ENCODE measurements around the gene RNASE4.

DNA sequence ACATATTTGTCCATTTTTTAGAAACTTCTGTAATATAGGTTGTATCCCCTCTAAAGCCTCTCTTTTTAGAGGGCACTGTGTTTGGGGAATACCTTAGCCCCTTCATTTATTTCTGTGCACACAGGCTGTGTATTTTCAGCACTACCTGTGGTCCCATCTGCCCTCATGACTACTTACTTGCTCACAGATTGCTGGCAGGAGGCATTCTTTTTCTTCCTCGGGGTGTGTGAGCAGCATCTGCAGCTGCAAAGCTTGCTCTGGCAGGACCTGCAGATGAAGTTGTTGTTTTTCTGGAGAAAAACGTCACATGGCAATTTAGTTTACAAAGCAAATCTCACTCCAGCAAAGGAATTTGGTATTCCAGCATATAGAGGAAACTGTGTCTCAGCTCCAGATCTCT, 28.5 kb downstream of the RNASE4 start:
- TF ChIP-seq, protein P1, sequence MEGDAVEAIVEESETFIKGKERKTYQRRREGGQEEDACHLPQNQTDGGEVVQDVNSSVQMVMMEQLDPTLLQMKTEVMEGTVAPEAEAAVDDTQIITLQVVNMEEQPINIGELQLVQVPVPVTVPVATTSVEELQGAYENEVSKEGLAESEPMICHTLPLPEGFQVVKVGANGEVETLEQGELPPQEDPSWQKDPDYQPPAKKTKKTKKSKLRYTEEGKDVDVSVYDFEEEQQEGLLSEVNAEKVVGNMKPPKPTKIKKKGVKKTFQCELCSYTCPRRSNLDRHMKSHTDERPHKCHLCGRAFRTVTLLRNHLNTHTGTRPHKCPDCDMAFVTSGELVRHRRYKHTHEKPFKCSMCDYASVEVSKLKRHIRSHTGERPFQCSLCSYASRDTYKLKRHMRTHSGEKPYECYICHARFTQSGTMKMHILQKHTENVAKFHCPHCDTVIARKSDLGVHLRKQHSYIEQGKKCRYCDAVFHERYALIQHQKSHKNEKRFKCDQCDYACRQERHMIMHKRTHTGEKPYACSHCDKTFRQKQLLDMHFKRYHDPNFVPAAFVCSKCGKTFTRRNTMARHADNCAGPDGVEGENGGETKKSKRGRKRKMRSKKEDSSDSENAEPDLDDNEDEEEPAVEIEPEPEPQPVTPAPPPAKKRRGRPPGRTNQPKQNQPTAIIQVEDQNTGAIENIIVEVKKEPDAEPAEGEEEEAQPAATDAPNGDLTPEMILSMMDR (IDR thresholded peaks at IDR 0.05), result no peak
- TF ChIP-seq POLR2A (IDR thresholded peaks at IDR 0.05), result no peak
